ENCODE measurements around the gene RBX1.

Gene RBX1

DNA sequence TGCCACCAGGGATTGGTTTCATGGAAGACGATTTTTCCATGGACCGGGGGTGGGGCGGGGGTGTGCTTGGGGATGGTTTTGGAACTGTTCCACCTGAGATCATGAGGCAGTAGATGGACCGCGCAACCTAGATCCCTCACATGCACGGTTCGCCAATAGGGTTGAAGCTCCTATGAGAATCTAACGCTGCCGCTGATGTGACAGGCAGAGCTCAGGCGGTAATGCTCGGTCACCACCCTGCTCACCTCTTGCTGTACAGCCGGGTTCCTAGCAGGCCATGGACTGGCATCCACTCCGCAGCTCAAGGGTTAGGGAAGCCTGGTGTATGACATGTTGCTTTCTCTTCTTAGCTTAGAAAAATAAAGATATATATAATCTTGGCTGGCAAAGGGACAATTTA is 22.0 kb downstream of the RBX1 start:
- Histone ChIP-seq H3K36me3 (ENCODE audit: control insufficient read depth, low read depth, low read length) (peaks cover 24% of the 10 kb centered on the region), H3K9me3 (ENCODE audit: control insufficient read depth, low read depth, low read length) (no peaks in the 10 kb centered on the region), H3K4me3 (ENCODE audit: low read length) (no peak overlapping the region), H3K27ac (ENCODE audit: low read length) (no peak overlapping the region), H3K9ac (ENCODE audit: low read length) (no peak overlapping the region), H3K27me3 (ENCODE audit: control insufficient read depth, insufficient read depth, low read length) (no peaks in the 10 kb centered on the region), H3K4me1 (ENCODE audit: control insufficient read depth, low read depth, low read length) (no peaks in the 10 kb centered on the region)

DNA sequence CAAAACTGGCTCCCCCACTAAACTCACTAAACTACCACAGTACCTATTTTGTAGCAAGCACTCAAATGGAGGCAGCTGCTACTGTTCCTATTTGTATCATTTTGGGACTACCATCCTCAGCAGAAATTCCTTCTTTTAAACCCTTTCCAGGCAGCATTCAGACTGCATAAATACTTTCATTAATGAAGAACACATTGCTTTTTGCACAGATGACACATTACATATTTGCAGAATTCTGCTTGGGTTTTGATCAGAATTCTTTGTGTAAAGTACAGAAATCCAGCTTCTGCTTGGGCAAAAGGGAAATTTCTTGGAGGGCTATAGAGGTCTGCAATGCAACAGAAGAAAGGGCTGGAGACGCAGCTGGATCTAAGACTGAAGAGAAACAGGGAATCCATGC is 24.2 kb downstream of the RBX1 start:
- Histone ChIP-seq H3K9me3 (ENCODE audit: control insufficient read depth, low read depth, low read length) (no peaks in the 10 kb centered on the region), H3K27me3 (ENCODE audit: control insufficient read depth, insufficient read depth, low read length) (no peaks in the 10 kb centered on the region), H3K36me3 (ENCODE audit: control insufficient read depth, low read depth, low read length) (peaks cover 12% of the 10 kb centered on the region), H3K9ac (ENCODE audit: low read length) (no peak overlapping the region), H3K4me1 (ENCODE audit: control insufficient read depth, low read depth, low read length) (no peaks in the 10 kb centered on the region), H3K4me3 (ENCODE audit: low read length) (no peak overlapping the region), H3K27ac (ENCODE audit: low read length) (no peak overlapping the region)

DNA sequence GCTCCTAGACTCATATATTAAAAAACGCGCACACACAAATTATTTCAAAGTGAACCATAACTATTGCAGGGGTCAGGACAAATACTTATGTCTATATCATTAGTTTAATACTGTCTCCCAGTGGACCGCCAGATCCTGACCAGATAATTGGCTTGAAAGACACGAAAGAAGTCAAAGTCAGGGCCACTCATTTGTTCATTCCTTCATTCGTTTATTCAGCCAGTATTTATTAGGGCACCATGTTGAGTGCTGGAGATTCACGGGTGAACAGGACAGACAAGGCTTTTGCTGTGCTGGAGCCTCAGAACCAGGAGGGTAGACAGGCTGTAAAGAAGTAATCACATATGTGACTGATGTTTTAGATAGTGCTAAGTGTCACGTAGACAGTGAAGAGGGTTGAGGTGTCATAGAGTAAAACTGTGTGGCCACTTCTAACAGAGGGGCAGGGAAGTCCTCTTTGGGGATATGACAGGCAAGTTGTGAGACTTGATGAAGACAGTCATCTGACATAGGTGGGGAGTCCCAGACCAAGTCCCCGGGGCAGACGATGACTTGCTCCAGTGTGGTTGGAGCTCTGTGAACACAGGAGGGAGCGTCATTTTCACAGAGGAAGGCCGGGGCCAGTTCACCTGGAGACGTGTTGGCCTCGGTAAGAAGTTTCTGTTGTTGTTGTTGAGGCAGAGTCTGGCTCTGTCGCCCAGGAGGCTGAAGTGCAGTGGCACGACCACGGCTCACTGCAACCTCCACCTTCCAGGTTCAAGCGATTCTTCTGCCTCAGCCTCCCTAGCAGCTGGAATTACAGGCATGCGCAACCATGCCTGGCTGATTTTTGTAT is 25.9 kb downstream of the RBX1 start:
- Histone ChIP-seq H3K4me3 (ENCODE audit: low read length) (no peak overlapping the region), H3K27ac (ENCODE audit: low read length) (no peak overlapping the region), H3K36me3 (ENCODE audit: control insufficient read depth, low read depth, low read length) (peaks cover 9% of the 10 kb centered on the region), H3K9ac (ENCODE audit: low read length) (no peak overlapping the region), H3K27me3 (ENCODE audit: control insufficient read depth, insufficient read depth, low read length) (no peaks in the 10 kb centered on the region), H3K4me1 (ENCODE audit: control insufficient read depth, low read depth, low read length) (no peaks in the 10 kb centered on the region), H3K9me3 (ENCODE audit: control insufficient read depth, low read depth, low read length) (no peaks in the 10 kb centered on the region)

DNA sequence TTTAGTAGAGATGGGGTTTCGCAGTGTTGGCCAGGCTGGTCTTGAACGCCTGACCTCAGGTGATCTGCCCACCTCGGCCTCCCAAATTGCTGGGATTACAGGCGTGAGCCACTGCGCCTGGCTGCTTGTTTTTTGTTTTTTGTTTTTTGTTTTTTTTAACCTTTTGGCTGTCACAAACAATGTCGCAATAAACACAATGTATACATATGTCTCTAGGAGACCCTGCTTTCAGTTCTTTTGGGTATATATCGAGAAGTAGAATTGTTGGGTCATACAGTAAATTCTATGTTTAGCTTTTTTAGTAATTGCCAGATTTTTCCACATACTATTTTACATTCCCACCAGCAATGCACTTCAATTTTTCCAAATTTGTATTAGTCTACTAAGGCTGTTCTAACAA is 28.0 kb downstream of the RBX1 start:
- Histone ChIP-seq H3K9me3 (ENCODE audit: control insufficient read depth, low read depth, low read length) (no peaks in the 10 kb centered on the region), H3K4me3 (ENCODE audit: low read length) (no peak overlapping the region), H3K4me1 (ENCODE audit: control insufficient read depth, low read depth, low read length) (no peaks in the 10 kb centered on the region), H3K36me3 (ENCODE audit: control insufficient read depth, low read depth, low read length) (no peaks in the 10 kb centered on the region), H3K27ac (ENCODE audit: low read length) (no peak overlapping the region), H3K9ac (ENCODE audit: low read length) (no peak overlapping the region), H3K27me3 (ENCODE audit: control insufficient read depth, insufficient read depth, low read length) (no peaks in the 10 kb centered on the region)

DNA sequence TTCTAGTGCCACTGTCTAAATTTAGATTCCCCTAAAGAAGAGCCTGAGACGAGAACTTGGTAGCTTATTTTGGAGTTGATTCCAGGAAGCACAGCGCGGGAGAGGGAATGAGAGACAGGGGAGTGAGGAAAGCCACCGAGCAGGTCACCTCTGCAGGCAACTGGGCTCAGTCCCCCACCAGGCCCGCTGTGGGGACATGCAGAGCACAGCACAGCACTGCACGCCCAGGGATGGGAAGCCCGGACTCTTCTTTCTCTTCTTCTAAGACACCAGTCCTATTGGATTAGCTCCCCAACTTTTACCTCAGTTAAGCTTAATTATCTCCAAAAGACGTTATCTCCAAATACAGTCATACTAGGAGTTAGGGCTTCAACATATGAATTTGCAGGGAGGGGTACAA is 28.7 kb downstream of the RBX1 start:
- Histone ChIP-seq H3K9ac (ENCODE audit: low read length) (no peak overlapping the region), H3K9me3 (ENCODE audit: control insufficient read depth, low read depth, low read length) (no peaks in the 10 kb centered on the region)

DNA sequence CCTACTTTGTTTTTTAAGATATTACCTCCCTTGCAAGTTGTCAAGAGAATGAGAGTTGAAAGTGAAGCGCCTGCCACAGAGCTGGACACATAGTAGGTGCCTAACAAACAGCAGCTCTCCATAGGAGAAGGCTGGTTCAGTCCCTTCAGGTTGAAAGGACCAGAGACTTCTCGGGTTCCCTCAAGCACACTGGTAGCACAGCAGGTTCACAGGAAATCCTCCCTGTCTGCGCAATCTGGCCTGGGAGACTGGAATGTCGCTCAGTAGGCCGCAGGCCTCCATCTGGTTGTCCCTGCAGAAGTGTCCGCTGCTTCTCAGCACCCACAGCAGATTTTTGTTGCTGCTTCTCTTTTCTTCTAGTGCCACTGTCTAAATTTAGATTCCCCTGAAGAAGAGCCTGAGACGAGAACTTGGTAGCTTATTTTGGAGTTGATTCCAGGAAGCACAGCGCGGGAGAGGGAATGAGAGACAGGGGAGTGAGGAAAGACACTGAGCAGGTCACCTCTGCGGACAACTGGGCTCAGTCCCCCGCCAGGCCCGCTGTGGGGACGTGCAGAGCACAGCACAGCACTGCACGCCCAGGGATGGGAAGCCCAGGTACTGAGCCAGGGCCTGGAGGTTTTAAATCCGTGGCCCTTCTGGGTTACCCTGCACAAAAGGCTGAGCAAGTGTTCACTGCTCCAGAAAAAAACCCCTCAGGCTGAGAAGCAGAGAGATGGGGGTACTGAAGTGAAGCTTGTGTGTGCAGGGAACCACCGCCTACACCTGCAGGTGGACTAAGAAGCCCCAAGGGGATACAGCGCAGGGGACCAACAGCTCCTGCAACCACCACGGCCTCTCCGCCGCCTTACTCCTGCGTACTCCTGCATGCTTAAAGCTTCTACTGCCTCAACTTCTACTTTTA is 31.6 kb downstream of the RBX1 start:
- no peaks in the 10 kb centered on the region for H3K36me3 ChIP-seq (ENCODE audit: control insufficient read depth, low read depth, low read length)
- no peaks in the 10 kb centered on the region for H3K4me1 ChIP-seq (ENCODE audit: control insufficient read depth, low read depth, low read length)
- no peaks in the 10 kb centered on the region for H3K9me3 ChIP-seq (ENCODE audit: control insufficient read depth, low read depth, low read length)
- no peak overlapping the region for H3K9ac ChIP-seq (ENCODE audit: low read length)
- H3K27me3 ChIP-seq (ENCODE audit: control insufficient read depth, insufficient read depth, low read length), result no peaks in the 10 kb centered on the region
- H3K27ac ChIP-seq (ENCODE audit: low read length), result no peak overlapping the region
- no peak overlapping the region for H3K4me3 ChIP-seq (ENCODE audit: low read length)

More for the DNA sequence above, 28.7 kb downstream of the RBX1 start:
- no peak overlapping the region for H3K27ac ChIP-seq (ENCODE audit: low read length)
- no peaks in the 10 kb centered on the region for H3K36me3 ChIP-seq (ENCODE audit: control insufficient read depth, low read depth, low read length)
- no peaks in the 10 kb centered on the region for H3K4me1 ChIP-seq (ENCODE audit: control insufficient read depth, low read depth, low read length)
- H3K27me3 ChIP-seq (ENCODE audit: control insufficient read depth, insufficient read depth, low read length), result no peaks in the 10 kb centered on the region
- no peak overlapping the region for H3K4me3 ChIP-seq (ENCODE audit: low read length)

DNA sequence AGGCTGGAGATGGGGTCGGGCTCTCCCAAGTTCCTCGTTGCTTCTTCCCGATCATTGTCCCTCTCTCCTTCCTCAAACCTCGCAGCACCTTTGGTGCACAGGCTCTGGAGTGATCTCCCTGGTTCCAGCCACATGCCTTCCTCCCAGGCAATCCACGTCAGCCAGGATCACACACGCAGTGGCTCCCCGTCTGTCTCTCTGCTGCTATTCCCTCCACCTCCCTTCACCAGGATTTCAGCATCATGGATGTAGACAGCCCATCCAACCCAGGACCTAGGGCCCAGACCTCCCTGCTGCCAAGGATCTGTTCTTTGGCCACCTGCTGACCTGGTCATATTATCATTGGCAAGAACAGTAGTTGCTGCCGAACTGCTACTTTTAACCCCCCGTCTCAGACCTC is 40.1 kb downstream of the RBX1 start:
- Histone ChIP-seq H3K27ac (ENCODE audit: low read length) (no peak overlapping the region), H3K36me3 (ENCODE audit: control insufficient read depth, low read depth, low read length) (no peaks in the 10 kb centered on the region), H3K27me3 (ENCODE audit: control insufficient read depth, insufficient read depth, low read length) (no peaks in the 10 kb centered on the region), H3K4me1 (ENCODE audit: control insufficient read depth, low read depth, low read length) (no peaks in the 10 kb centered on the region), H3K9ac (ENCODE audit: low read length) (no peak overlapping the region), H3K9me3 (ENCODE audit: control insufficient read depth, low read depth, low read length) (no peaks in the 10 kb centered on the region), H3K4me3 (ENCODE audit: low read length) (no peak overlapping the region)

DNA sequence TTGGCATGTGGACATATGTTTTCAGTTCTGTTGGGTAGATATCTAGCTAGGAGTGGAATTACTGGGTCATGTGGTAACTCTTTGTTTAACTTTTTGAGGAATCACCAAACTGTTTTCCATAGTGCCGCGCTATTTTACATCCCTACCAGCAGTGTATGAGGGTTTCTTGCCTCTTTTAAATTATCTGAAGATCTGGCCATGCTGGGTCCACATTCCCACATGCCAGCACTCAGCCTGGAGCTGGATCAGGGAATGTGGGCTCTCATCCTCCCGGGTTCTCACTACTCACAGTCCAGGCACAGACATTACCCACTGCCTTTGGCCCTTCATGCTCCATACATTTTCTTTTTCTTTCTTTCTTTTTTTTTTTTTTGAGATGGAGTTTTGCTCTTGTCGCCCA is 44.6 kb downstream of the RBX1 start:
- no peak overlapping the region for H3K27ac ChIP-seq (ENCODE audit: low read length)
- H3K4me3 ChIP-seq (ENCODE audit: low read length), result no peak overlapping the region
- H3K9me3 ChIP-seq (ENCODE audit: control insufficient read depth, low read depth, low read length), result no peaks in the 10 kb centered on the region
- no peaks in the 10 kb centered on the region for H3K4me1 ChIP-seq (ENCODE audit: control insufficient read depth, low read depth, low read length)
- no peak overlapping the region for H3K9ac ChIP-seq (ENCODE audit: low read length)
- no peaks in the 10 kb centered on the region for H3K36me3 ChIP-seq (ENCODE audit: control insufficient read depth, low read depth, low read length)
- H3K27me3 ChIP-seq (ENCODE audit: control insufficient read depth, insufficient read depth, low read length), result no peaks in the 10 kb centered on the region

DNA sequence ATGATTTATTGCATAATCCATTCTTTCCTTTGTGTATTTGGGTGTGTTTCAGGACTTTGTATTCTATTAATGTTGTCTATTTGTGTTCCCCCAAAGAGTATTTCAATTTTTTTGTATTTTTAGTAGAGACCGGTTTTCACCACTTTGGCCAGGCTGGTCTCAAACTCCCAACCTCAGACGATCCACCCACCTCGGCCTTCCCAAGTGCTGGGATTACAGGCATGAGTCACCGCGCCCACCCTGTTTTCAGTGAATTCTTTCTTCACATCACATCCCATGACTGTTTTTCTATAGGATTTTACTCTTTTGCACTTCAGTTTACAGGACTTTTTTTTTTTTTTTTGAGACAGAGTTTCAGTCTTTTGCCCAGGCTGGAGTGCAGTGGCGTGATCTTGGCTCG is 46.3 kb downstream of the RBX1 start:
- H3K9ac ChIP-seq (ENCODE audit: low read length), result no peak overlapping the region
- no peak overlapping the region for H3K27ac ChIP-seq (ENCODE audit: low read length)
- no peaks in the 10 kb centered on the region for H3K9me3 ChIP-seq (ENCODE audit: control insufficient read depth, low read depth, low read length)
- no peaks in the 10 kb centered on the region for H3K36me3 ChIP-seq (ENCODE audit: control insufficient read depth, low read depth, low read length)
- H3K4me1 ChIP-seq (ENCODE audit: control insufficient read depth, low read depth, low read length), result no peaks in the 10 kb centered on the region
- no peak overlapping the region for H3K4me3 ChIP-seq (ENCODE audit: low read length)
- no peaks in the 10 kb centered on the region for H3K27me3 ChIP-seq (ENCODE audit: control insufficient read depth, insufficient read depth, low read length)

DNA sequence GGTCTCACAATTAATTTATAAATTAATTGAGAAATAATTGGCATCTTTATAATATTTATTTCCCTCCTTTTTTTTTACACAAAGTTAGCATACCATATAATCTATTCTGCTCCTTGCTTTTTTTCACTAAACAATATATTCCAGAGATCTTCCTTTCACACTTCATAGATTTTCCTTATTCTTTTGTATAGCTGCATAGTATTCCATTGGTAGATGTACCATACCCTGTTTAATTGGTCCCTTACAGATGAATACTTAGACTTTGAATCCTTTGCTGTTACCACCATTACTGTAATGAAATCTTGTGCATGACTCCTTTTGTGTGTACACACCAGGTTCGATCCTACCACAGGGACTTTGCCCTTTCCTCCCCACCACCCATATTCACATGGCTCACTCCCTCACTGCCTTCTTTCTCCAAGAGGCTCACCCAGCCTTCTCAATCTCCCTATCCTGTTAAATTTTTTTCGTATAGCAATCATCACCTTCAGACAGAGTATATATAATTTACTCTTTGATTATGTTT is 48.9 kb downstream of the RBX1 start:
- H3K9ac ChIP-seq (ENCODE audit: low read length), result no peak overlapping the region
- H3K36me3 ChIP-seq (ENCODE audit: control insufficient read depth, low read depth, low read length), result no peaks in the 10 kb centered on the region
- no peaks in the 10 kb centered on the region for H3K27me3 ChIP-seq (ENCODE audit: control insufficient read depth, insufficient read depth, low read length)
- H3K4me1 ChIP-seq (ENCODE audit: control insufficient read depth, low read depth, low read length), result no peaks in the 10 kb centered on the region
- H3K27ac ChIP-seq (ENCODE audit: low read length), result no peak overlapping the region
- H3K9me3 ChIP-seq (ENCODE audit: control insufficient read depth, low read depth, low read length), result no peaks in the 10 kb centered on the region
- no peak overlapping the region for H3K4me3 ChIP-seq (ENCODE audit: low read length)

DNA sequence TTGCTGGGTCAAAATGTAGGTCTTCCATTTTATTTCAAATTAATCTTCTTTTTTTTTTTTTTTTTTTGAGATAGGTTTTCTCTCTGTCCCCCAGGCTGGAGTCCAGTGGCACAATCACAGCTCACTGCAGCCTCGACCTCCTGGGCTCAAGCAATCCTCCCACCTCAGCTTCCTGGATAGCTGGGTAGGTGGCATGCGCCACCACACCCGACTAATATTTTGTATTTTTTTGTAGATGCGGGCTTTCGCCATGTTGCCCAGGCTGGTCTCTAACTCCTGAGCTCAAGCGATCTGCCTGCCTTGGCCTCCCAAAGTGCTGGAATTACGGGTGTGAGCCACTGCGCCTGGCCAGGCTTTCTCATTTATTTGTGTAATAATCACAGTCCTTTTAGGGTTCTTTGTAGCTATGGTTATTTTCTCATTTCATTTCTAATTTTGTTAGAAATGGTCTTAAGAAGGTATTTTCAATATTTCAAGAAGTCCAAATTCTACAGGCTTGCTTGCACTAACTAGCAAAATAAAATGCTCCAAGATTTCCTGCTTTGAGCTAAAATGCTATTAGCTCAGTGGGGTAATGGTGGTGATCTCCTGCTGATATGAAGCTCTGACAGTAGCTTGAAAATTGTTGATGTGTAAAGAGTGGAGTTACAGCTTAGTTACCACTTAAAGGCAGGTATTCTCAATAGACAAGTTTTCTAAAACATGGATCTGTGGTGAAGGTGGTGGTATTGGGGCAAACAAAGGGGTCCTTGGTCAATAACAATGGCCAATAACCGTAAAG is 50.0 kb downstream of the RBX1 start:
- Histone ChIP-seq H3K9me3 (ENCODE audit: control insufficient read depth, low read depth, low read length) (no peaks in the 10 kb centered on the region), H3K4me1 (ENCODE audit: control insufficient read depth, low read depth, low read length) (no peaks in the 10 kb centered on the region), H3K27ac (ENCODE audit: low read length) (no peak overlapping the region), H3K36me3 (ENCODE audit: control insufficient read depth, low read depth, low read length) (no peaks in the 10 kb centered on the region), H3K4me3 (ENCODE audit: low read length) (no peak overlapping the region), H3K27me3 (ENCODE audit: control insufficient read depth, insufficient read depth, low read length) (no peaks in the 10 kb centered on the region), H3K9ac (ENCODE audit: low read length) (no peak overlapping the region)

Measured in iPS-18a (cell line).